Coronary artery (tissue), 2 donors: ENCODE data around the gene DNER.
A peak's percentile ranks its signal among the peaks of the same experiment; 100 is the strongest.
"Not testable (repeated sequence)": the region's sequence is repeated elsewhere in the genome, so short reads cannot be mapped to it uniquely, and the experiment has no call there.

Source experiments
- DNase-seq: peaks from one replicate; pipeline ENCODE4 v3.0.0-alpha.2; 2017; ENCODE audit warnings: low spot score
- H3K27ac ChIP-seq, 2 donors: fragments of 200-600 bp; sonication (generic); one replicate each; pipeline ENCODE4 v1.5.1; 2016 to 2019
- H3K4me3 ChIP-seq: fragments of 200-600 bp; sonication (generic); 2 replicates; pipeline ENCODE4 v1.5.1; 2016; ENCODE audit warnings: mild to moderate bottlenecking, moderate library complexity
- TF ChIP-seq, protein P1 (sequence below): fragments of 200-600 bp; sonication (generic); IDR thresholded peaks from one replicate; pipeline ENCODE4 v1.5.1; 2019; ENCODE audit warnings: antibody characterized with exemption

DNER gene, protein sequence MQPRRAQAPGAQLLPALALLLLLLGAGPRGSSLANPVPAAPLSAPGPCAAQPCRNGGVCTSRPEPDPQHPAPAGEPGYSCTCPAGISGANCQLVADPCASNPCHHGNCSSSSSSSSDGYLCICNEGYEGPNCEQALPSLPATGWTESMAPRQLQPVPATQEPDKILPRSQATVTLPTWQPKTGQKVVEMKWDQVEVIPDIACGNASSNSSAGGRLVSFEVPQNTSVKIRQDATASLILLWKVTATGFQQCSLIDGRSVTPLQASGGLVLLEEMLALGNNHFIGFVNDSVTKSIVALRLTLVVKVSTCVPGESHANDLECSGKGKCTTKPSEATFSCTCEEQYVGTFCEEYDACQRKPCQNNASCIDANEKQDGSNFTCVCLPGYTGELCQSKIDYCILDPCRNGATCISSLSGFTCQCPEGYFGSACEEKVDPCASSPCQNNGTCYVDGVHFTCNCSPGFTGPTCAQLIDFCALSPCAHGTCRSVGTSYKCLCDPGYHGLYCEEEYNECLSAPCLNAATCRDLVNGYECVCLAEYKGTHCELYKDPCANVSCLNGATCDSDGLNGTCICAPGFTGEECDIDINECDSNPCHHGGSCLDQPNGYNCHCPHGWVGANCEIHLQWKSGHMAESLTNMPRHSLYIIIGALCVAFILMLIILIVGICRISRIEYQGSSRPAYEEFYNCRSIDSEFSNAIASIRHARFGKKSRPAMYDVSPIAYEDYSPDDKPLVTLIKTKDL

DNA sequence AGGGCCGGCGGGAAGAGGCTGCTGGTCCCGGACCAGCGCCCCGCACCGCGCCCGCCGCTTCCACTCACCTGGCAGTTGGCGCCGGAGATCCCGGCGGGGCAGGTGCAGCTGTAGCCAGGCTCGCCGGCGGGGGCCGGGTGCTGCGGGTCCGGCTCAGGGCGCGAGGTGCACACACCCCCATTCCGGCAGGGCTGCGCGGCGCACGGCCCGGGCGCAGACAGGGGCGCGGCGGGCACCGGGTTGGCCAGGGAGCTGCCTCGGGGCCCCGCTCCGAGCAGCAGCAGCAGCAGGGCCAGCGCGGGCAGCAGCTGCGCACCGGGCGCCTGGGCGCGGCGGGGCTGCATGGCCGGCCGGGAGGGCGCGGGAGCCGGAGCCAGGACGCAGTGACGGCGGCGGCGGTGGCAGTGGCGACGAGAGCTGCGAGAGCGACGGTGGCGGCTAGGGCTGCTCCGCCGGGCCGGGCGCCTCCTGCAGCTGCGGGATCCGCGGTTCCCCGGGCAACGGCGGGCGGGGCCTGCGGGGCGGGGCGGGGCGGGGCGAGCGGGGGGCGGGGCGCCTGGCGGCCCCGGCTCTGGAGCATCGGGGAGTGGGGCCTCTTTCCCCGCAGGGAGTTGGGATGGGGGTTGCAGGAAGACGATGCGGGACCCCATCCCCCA, at the start of gene DNER:
DNER (minus strand) TSS at position 476 of the 656 bp plus-strand sequence; CDS start at position 344, 132 bp downstream.
- TF ChIP-seq, protein P1, sequence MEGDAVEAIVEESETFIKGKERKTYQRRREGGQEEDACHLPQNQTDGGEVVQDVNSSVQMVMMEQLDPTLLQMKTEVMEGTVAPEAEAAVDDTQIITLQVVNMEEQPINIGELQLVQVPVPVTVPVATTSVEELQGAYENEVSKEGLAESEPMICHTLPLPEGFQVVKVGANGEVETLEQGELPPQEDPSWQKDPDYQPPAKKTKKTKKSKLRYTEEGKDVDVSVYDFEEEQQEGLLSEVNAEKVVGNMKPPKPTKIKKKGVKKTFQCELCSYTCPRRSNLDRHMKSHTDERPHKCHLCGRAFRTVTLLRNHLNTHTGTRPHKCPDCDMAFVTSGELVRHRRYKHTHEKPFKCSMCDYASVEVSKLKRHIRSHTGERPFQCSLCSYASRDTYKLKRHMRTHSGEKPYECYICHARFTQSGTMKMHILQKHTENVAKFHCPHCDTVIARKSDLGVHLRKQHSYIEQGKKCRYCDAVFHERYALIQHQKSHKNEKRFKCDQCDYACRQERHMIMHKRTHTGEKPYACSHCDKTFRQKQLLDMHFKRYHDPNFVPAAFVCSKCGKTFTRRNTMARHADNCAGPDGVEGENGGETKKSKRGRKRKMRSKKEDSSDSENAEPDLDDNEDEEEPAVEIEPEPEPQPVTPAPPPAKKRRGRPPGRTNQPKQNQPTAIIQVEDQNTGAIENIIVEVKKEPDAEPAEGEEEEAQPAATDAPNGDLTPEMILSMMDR: no peak
- DNase-seq: no peak
- peak within 1 kb of the TSS; percentile 69 for H3K4me3 ChIP-seq
- H3K27ac ChIP-seq: no peak within 1 kb of the TSS

DNA sequence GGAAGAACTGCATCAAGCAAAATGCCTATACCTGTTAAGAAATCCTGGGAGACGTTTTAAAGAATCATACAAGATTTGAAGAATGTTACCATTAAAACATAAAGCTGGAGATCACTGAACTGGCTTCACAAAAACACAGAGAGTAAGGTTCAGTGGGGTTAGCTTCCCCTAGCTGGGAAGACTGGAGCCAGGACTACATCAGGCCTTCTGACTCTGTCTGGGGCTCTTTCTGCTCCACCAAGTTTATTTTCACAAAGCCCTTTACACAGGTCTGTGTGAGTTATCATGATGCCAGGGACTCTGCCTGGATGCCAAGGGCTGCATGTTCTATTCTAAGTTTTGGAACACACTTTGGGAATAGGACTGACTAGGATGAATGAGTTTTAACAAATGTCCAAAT, 47.3 kb upstream of the DNER start:
- no peak overlapping the region for H3K4me3 ChIP-seq
- DNase-seq: no peak
- H3K27ac ChIP-seq: no peak overlapping the region
- TF ChIP-seq, protein P1: no peak

DNA sequence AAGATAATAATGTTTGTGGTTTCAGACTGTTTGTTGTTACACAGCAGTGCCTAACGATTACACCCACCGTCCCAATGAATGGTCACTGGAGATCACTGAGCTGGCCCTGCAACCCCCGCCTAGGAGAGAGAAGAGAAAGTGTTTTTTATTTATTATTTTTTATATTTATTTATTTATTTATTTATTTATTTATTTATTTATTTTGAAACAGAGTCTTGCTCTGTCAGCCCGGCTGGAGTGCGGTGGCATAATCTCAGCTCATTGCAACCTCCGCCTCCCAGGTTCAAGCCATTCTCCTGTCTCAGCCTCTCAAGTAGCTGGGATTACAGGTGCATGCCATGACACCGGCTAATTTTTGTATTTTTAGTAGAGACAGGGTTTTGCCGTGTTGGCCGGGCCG, 43.1 kb upstream of the DNER start:
- not testable (repeated sequence) for H3K27ac ChIP-seq, H3K4me3 ChIP-seq, DNase-seq

DNA sequence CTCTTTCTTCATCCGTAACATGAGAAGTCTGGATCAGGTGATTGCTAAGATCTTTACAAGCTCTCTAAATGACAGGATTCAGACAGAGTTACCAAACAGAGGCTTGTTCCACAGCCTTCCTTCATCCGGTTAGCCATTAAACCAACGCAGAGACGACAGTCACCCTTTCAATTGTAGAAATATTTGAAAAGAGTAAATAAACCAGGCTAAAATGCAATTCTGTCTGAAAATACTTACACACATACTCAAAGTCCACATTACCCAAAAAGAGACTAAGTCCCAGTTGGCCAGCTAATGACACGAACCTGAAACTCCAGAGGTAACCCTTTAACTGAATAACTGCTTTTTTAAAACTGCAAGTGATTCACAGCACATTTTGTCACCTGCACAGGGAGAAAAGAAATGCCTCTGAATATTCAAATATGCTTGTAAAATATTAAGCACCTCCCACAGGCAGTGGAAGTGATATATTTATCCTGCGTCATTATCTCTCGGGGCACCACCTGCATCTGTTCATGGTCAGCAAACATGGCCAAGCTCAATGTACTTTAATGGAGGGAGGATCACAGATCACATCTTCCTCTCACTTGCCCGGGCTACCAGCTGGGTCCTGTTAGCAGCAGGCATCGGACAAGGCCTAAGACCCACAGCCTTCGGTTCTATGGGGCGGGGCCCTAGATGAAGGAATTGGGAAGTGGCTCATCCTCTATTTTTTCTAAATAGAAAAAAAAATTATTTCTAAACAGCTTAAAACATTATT, 38.8 kb upstream of the DNER start:
- TF ChIP-seq, protein P1: no peak
- H3K4me3 ChIP-seq: no peak overlapping the region

DNA sequence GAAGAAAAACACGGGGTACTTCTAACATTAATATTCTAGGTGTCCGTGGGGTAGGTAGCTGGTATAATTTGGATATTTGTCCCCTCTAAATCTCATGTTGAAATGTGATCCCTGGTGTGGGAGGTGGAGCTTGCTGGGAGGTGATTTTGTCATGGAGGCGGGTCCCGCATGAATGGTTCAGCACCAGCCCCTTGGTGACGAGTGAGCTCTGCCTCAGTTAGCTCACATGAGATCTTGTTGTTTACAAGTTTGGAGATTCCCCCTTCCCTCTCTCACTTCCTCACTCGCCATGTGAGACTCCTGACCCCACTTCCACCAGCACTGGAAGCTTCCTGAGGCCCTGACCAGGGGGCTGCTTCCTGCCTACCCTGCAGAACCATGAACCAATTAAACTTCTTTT, 35.4 kb upstream of the DNER start:
- H3K27ac ChIP-seq: no peak overlapping the region
- TF ChIP-seq, protein P1: no peak
- no peak for DNase-seq
- H3K4me3 ChIP-seq: no peak overlapping the region

More for the DNA sequence above, 38.8 kb upstream of the DNER start:
- no peak overlapping the region for H3K27ac ChIP-seq
- DNase-seq: no peak

DNA sequence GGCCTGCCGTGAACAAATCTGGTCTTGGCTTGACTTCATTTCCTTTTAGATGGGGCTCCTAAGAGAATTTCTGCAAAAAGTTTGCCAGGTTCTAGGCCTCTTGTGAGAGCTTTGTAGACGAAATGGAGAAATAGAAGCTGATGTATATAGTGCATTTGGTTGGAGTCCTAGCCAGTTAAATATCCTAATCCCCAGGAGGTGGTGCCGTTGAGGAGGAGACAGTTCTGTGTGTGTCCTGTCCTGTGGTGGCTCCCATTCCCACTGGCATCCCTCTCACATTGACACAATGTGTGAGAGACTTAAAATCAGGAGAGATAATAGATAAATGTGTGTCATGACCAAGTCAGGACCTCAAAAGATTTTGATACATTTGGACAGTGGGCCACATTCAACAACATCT, 34.6 kb upstream of the DNER start:
- H3K4me3 ChIP-seq: no peak overlapping the region
- no peak overlapping the region for H3K27ac ChIP-seq
- TF ChIP-seq, protein P1: no peak
- no peak for DNase-seq

DNA sequence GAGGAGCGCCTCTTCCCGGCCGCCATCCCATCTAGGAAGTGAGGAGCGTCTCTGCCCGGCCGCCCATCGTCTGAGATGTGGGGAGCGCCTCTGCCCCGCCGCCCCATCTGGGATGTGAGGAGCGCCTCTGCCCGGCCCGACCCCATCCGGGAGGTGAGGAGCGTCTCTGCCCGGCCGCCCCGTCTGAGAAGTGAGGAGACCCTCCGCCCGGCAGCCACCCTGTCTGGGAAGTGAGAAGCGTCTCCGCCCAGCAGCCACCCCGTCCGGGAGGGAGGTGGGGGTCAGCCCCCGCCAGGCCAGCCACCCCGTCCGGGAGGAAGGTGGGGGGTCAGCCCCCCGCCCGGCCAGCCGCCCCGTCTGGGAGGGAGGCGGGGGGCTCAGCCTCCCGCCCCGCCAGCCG, 28.3 kb upstream of the DNER start:
- H3K27ac ChIP-seq, DNase-seq, H3K4me3 ChIP-seq: not testable (repeated sequence)
